H1 (cell line): ENCODE results near the gene LEFTY1. TPM values are rescaled to one million over a fixed set of nuclear protein-coding genes. Genes with fewer than 3 reads are reported as not detected.

Source experiments
- CTCF ChIA-PET: fragments of 300-600 bp; sonication (Branson Sonifier 250); formaldehyde crosslinking; loops from one replicate; lab custom pipeline; 2021; ENCODE audit not compliant: partially characterized antibody; lab: Charles Lee
- POLR2A ChIA-PET: fragments of 300-600 bp; sonication (Branson Sonifier 250); formaldehyde crosslinking; loops from one replicate; lab custom pipeline; 2021; ENCODE audit warnings: inconsistent platforms; ENCODE audit not compliant: partially characterized antibody; lab: Charles Lee
- DNase-seq, 2 experiments: peaks; one replicate each; pipeline versions ENCODE4 v3.0.0 to v3.0.0-alpha.2; 2010 to 2022; ENCODE audit warnings: low spot score in 2 of 2, low read depth in 1 of 2, mixed read lengths in 1 of 2
- FAIRE-seq: peaks from 2 replicates; lab custom pipeline; 2011; peaks lifted over from hg19 to GRCh38; lab: Jason Lieb, UNC
- H2AFZ ChIP-seq: 2 replicates; pipeline ENCODE4 v1.8.1; 2012; ENCODE audit warnings: low read length, inconsistent platforms
- H2AK5ac ChIP-seq: 2 replicates; pipeline ENCODE4 v1.6.1; 2013; ENCODE audit warnings: low read depth, low read length
- H2BK120ac ChIP-seq: replicated peaks from 2 replicates; pipeline ENCODE3; 2013; ENCODE audit warnings: low read depth, low read length, inconsistent platforms
- H2BK12ac ChIP-seq: 2 replicates; pipeline ENCODE4 v1.6.1; 2013; ENCODE audit warnings: low read depth, low read length
- H2BK15ac ChIP-seq: 2 replicates; pipeline ENCODE4 v1.6.1; 2013; ENCODE audit warnings: low read length
- H2BK20ac ChIP-seq: 2 replicates; pipeline ENCODE4 v1.6.1; 2013; ENCODE audit warnings: low read length
- H2BK5ac ChIP-seq: 2 replicates; pipeline ENCODE4 v1.6.1; 2013; ENCODE audit warnings: low read depth, low read length
- H3K14ac ChIP-seq: 2 replicates; pipeline ENCODE4 v1.6.1; 2013; ENCODE audit warnings: inconsistent platforms; ENCODE audit not compliant: insufficient read length
- H3K18ac ChIP-seq: 2 replicates; pipeline ENCODE4 v1.6.1; 2013; ENCODE audit warnings: low read length; ENCODE audit errors: extremely low read depth
- H3K23ac ChIP-seq: 2 replicates; pipeline ENCODE4 v1.6.1; 2013; ENCODE audit warnings: inconsistent platforms; ENCODE audit not compliant: insufficient read length
- H3K23me2 ChIP-seq: 2 replicates; pipeline ENCODE4 v1.6.1; 2013; ENCODE audit warnings: low read depth, low read length
- H3K27ac ChIP-seq: 2 replicates; pipeline ENCODE4 v1.6.1; 2011; ENCODE audit warnings: low read depth, low read length, inconsistent platforms
- H3K27me3 ChIP-seq, 4 experiments: replicated peaks in 1 of 4; 1 replicate in 1 of 4; 2 replicates in 3 of 4; pipeline versions ENCODE4 v1.6.1 to v1.8.1; 2011 to 2013; ENCODE audit warnings: low read length in 3 of 4, mild to moderate bottlenecking in 3 of 4, inconsistent platforms in 2 of 4, mixed read lengths in 2 of 4, moderate library complexity in 1 of 4; ENCODE audit not compliant: control insufficient read depth in 3 of 4, insufficient read depth in 3 of 4; ENCODE audit errors: extremely low read depth in 1 of 4
- H3K36me3 ChIP-seq, 4 experiments: 2 replicates each; pipeline versions ENCODE4 v1.6.1 to v1.8.1; 2011 to 2013; ENCODE audit warnings: mild to moderate bottlenecking in 4 of 4, low read length in 3 of 4, moderate library complexity in 2 of 4, control low read depth in 1 of 4, inconsistent platforms in 1 of 4; ENCODE audit not compliant: insufficient read depth in 4 of 4, control insufficient read depth in 2 of 4
- H3K4ac ChIP-seq: replicated peaks from 2 replicates; pipeline ENCODE3; 2013; ENCODE audit warnings: low read length, low read depth, mixed read lengths, inconsistent platforms; ENCODE audit not compliant: insufficient read length
- H3K4me1 ChIP-seq, 4 experiments: replicated peaks in 1 of 4; 1 replicate in 1 of 4; 2 replicates in 3 of 4; pipeline versions ENCODE4 v1.6.1 to v1.8.1; 2011 to 2013; ENCODE audit warnings: low read length in 3 of 4, inconsistent platforms in 2 of 4, mixed read lengths in 1 of 4; ENCODE audit not compliant: insufficient read depth in 4 of 4, control insufficient read depth in 3 of 4
- H3K4me2 ChIP-seq, 2 experiments: 2 replicates each; pipeline versions ENCODE4 v1.6.1 to v1.8.1; 2011 to 2013; ENCODE audit warnings: low read depth in 2 of 2, low read length in 2 of 2, control low read depth in 1 of 2, inconsistent platforms in 1 of 2, mild to moderate bottlenecking in 1 of 2; ENCODE audit not compliant: insufficient read depth in 1 of 2
- H3K4me3 ChIP-seq, 4 experiments: fragments of 200-600, 300-600 bp in 1 of 4; sonication (generic), shearing (Covaris generic), sonication (Bioruptor Twin) in 1 of 4; 2 replicates each; pipeline versions ENCODE4 v1.5.1 to v1.8.1; 2011 to 2016; ENCODE audit warnings: low read length in 4 of 4, low read depth in 3 of 4, control low read depth in 2 of 4, inconsistent platforms in 2 of 4, mild to moderate bottlenecking in 2 of 4, mixed read lengths in 1 of 4, moderate library complexity in 1 of 4; ENCODE audit not compliant: insufficient read depth in 2 of 4; ENCODE audit errors: extremely low read depth in 1 of 4
- H3K56ac ChIP-seq: replicated peaks from 2 replicates; pipeline ENCODE3; 2013; ENCODE audit warnings: low read depth, mild to moderate bottlenecking, mixed read lengths, low read length, inconsistent platforms; ENCODE audit not compliant: insufficient read length
- H3K79me1 ChIP-seq: 2 replicates; pipeline ENCODE4 v1.6.1; 2013; ENCODE audit warnings: low read depth, low read length, control low read depth
- H3K79me2 ChIP-seq, 2 experiments: 2 replicates each; pipeline versions ENCODE4 v1.6.1 to v1.8.1; 2012 to 2013; ENCODE audit warnings: low read length in 2 of 2, mild to moderate bottlenecking in 2 of 2, inconsistent platforms in 1 of 2; ENCODE audit not compliant: insufficient read depth in 2 of 2, control insufficient read depth in 1 of 2
- H3K9ac ChIP-seq, 4 experiments: replicated peaks in 1 of 4; 1 replicate in 1 of 4; 2 replicates in 3 of 4; pipeline versions ENCODE4 v1.6.1 to v1.8.1; 2011 to 2013; ENCODE audit warnings: low read depth in 3 of 4, low read length in 3 of 4, control low read depth in 2 of 4, mild to moderate bottlenecking in 2 of 4, moderate library complexity in 2 of 4, inconsistent platforms in 1 of 4; ENCODE audit errors: extremely low read depth in 1 of 4
- H3K9me3 ChIP-seq, 2 experiments: 2 replicates each; pipeline versions ENCODE4 v1.6.1 to v1.8.1; 2012 to 2013; ENCODE audit warnings: mild to moderate bottlenecking in 2 of 2, moderate library complexity in 2 of 2, control low read depth in 1 of 2, inconsistent platforms in 1 of 2, low read depth in 1 of 2, low read length in 1 of 2, mixed read lengths in 1 of 2; ENCODE audit not compliant: insufficient read depth in 2 of 2
- H4K20me1 ChIP-seq, 2 experiments: replicated peaks in 1 of 2; 2 replicates each; pipeline versions ENCODE3 to v1.8.1; 2011 to 2013; ENCODE audit warnings: inconsistent platforms in 2 of 2, low read length in 2 of 2, mild to moderate bottlenecking in 1 of 2; ENCODE audit not compliant: insufficient read depth in 2 of 2, control insufficient read depth in 1 of 2
- H4K5ac ChIP-seq: 2 replicates; pipeline ENCODE4 v1.6.1; 2013; ENCODE audit warnings: low read length, low read depth, mixed read lengths, inconsistent platforms; ENCODE audit not compliant: insufficient read length
- H4K8ac ChIP-seq: 2 replicates; pipeline ENCODE4 v1.8.0; 2013; ENCODE audit warnings: mild to moderate bottlenecking, moderate library complexity, low read length, inconsistent platforms; ENCODE audit not compliant: insufficient read depth; ENCODE audit errors: extremely low read depth
- H4K91ac ChIP-seq: replicated peaks from 2 replicates; pipeline ENCODE3; 2013; ENCODE audit warnings: low read length, mixed read lengths, inconsistent platforms; ENCODE audit not compliant: insufficient read length
- KDM1A ChIP-seq: fragments of 200-600, 300-600 bp; sonication (generic); IDR thresholded peaks from 2 replicates; pipeline ENCODE4 v1.7.1; 2016; ENCODE audit warnings: mild to moderate bottlenecking, low read length, borderline replicate concordance
- SIX5 ChIP-seq: IDR thresholded peaks from 2 replicates; pipeline ENCODE4 v1.6.1; 2011; ENCODE audit warnings: mild to moderate bottlenecking, low read depth, low read length
- WGBS, 2 experiments: shearing (Covaris generic) in 1 of 2; methylation state at CpG; one replicate each; pipeline versions ENCODE4 v1.1.6 to v1.1.7; 2013 to 2015; ENCODE audit warnings: low lambda C conversion rate in 2 of 2, mixed read lengths in 2 of 2, inconsistent platforms in 1 of 2, low coverage in 1 of 2, missing lambda C conversion rate in 1 of 2; ENCODE audit not compliant: insufficient replicate concordance in 2 of 2, insufficient coverage in 1 of 2, insufficient read length in 1 of 2; ENCODE audit errors: extremely low coverage in 1 of 2, missing lambda C conversion rate in 1 of 2; 5-methylcytosine and 5-hydroxymethylcytosine counted together
- polyA plus RNA-seq, 7 experiments: library from polyadenylated mRNA; depleted of rRNA in 3 of 7; stranded (reverse) in 5 of 7; unstranded in 2 of 7; fragments of >200 nt in 5 of 7; fragments of 200-250 nt in 2 of 7; gene quantifications; 1 replicate in 5 of 7; 2 replicates in 1 of 7; 4 replicates in 1 of 7; pipeline versions ENCODE4 v1.2.1 to v1.2.3, GENCODE V29; 2011 to 2013; ENCODE audit warnings: missing spikeins in 2 of 7, mixed read lengths in 2 of 7
- total RNA-seq: library from RNA; stranded (reverse); fragmentation: NEBNext Ultra II Directional; extraction: Animal tissue kit (Norgen Biotek cat#: 25700); gene quantifications from 2 replicates; pipeline ENCODE4 v1.2.1, GENCODE V29; 2021

The LEFTY1 gene
- total and polyA plus RNA-seq, 2 of the 8 experiments (the other 6 are each of a cell fraction or from before 2014, with no cell fraction given), result 4.5 to 11.7 TPM

DNA sequence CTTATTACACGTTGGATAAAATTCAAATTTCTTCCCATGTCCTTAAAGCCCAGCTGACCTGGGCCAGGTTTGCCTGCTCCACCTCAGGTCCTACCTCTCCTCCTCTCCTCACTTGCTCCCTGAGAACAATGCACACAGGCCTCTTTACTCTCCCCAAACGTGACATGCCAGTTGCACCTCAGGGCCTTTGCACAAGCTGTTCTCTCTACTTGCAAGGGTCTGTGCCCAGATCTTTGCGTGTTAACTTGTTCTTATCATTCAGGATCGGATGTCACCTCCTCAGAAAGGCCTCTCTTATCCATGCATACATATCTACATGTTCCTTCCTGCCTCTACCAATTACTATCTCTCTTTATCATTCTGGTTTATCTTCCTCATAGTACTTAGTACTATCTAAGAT, 14.7 kb upstream of the LEFTY1 start:
- H3K36me3 ChIP-seq, result no peaks in the 10 kb centered on the region
- H3K79me2 ChIP-seq, result no peaks in the 10 kb centered on the region
- H3K27ac ChIP-seq, result no peak overlapping the region
- H3K4me2 ChIP-seq, result no peak overlapping the region
- no peak overlapping the region for H2AFZ ChIP-seq
- no peaks in the 10 kb centered on the region for H4K20me1 ChIP-seq
- CTCF ChIA-PET, result interaction anchor here (1.1 to 18.7 kb wide), 3 partner anchors 20 to 143 kb away, joined by 3 to 406 read pairs (median 4); partner anchors contain the start of genes LEFTY1 and TMEM63A
- H2BK12ac ChIP-seq, result no peak overlapping the region
- no peak overlapping the region for H4K91ac ChIP-seq
- H3K18ac ChIP-seq, result no peak overlapping the region
- H2BK5ac ChIP-seq, result no peak overlapping the region
- no peaks in the 10 kb centered on the region for H3K9me3 ChIP-seq
- H3K4me3 ChIP-seq, result no peak overlapping the region
- peaks cover 0 to 11% (median 10%) of the 10 kb centered on the region in 4 experiments; a peak in 6 of 7 replicates for H3K4me1 ChIP-seq
- no peak overlapping the region for H3K23ac ChIP-seq
- no peak overlapping the region for H2BK20ac ChIP-seq
- H3K9ac ChIP-seq, result no peak overlapping the region
- no peaks in the 10 kb centered on the region for H3K23me2 ChIP-seq
- no peak overlapping the region for H3K14ac ChIP-seq
- no peak overlapping the region for H4K5ac ChIP-seq
- no peak for DNase-seq
- H2BK15ac ChIP-seq, result no peak overlapping the region; the same call in 1 of the 2 replicates
- 90% methylated on average over 4 of the region's 4 CpGs; no CpG with 5 or more reads in 1 of the 2 experiments for WGBS, 2 experiments
- POLR2A ChIA-PET, result interaction anchor here (0.7 to 3.4 kb wide), 3 partner anchors 15 to 23 kb away, joined by 4 to 22 read pairs (median 5); no protein-coding TSS in a partner anchor
- H3K79me1 ChIP-seq, result no peaks in the 10 kb centered on the region
- no peaks in the 10 kb centered on the region for H3K27me3 ChIP-seq
- no peak overlapping the region for H3K56ac ChIP-seq
- no peak for FAIRE-seq
- H2AK5ac ChIP-seq, result no peak overlapping the region
- no peak overlapping the region for H4K8ac ChIP-seq
- no peak overlapping the region for H3K4ac ChIP-seq
- no peak overlapping the region for H2BK120ac ChIP-seq
- TF ChIP-seq SIX5 (no peak), KDM1A (peak; percentile 65; the same call in 1 of the 2 replicates)
